ENCODE measurements around the gene TNFRSF11A.
A peak's percentile ranks its signal among the peaks of the same experiment; 100 is the strongest.

TNFRSF11A gene

GRCh38 chr18:62400916-62401315, 75.8 kb downstream of the TNFRSF11A start:
- no peaks in the 10 kb centered on the region for H3K9me3 ChIP-seq (ENCODE audit: control insufficient read depth in 5 of 5, low read length in 5 of 5)
- no peak overlapping the region for H3K4me3 ChIP-seq (ENCODE audit: low read depth in 1 of 5, low read length in 5 of 5)
- no peak overlapping the region for H3K9ac ChIP-seq (ENCODE audit: low read length in 5 of 5)
- peaks cover 0 to 10% (median 0%) of the 10 kb centered on the region in 5 donors for H3K4me1 ChIP-seq (ENCODE audit: control insufficient read depth in 5 of 5, insufficient read depth in 5 of 5, low read length in 5 of 5)
- H3K27ac ChIP-seq (ENCODE audit: low read depth, low read length), result no peak overlapping the region
- H3K27me3 ChIP-seq (ENCODE audit: control insufficient read depth in 5 of 5, insufficient read depth in 4 of 5, low read length in 5 of 5), result no peaks in the 10 kb centered on the region
- H3K36me3 ChIP-seq (ENCODE audit: control insufficient read depth in 5 of 5, insufficient read depth in 5 of 5, low read length in 5 of 5), result no peaks in the 10 kb centered on the region

- Histone ChIP-seq H3K27ac (ENCODE audit: low read depth, low read length) (no peak overlapping the region), H3K4me1 (ENCODE audit: control insufficient read depth in 5 of 5, insufficient read depth in 5 of 5, low read length in 5 of 5) (peaks cover 0 to 10% (median 0%) of the 10 kb centered on the region in 5 donors), H3K9ac (ENCODE audit: low read length in 5 of 5) (no peak overlapping the region), H3K27me3 (ENCODE audit: control insufficient read depth in 5 of 5, insufficient read depth in 4 of 5, low read length in 5 of 5) (no peaks in the 10 kb centered on the region), H3K36me3 (ENCODE audit: control insufficient read depth in 5 of 5, insufficient read depth in 5 of 5, low read length in 5 of 5) (no peaks in the 10 kb centered on the region), H3K9me3 (ENCODE audit: control insufficient read depth in 5 of 5, low read length in 5 of 5) (no peaks in the 10 kb centered on the region), H3K4me3 (ENCODE audit: low read depth in 1 of 5, low read length in 5 of 5) (no peak overlapping the region)
These were observed 77.3 kb downstream of the TNFRSF11A start for GRCh38 chr18:62402342-62402948.

- no peak overlapping the region for H3K27ac ChIP-seq (ENCODE audit: low read depth, low read length)
- H3K4me3 ChIP-seq (ENCODE audit: low read depth in 1 of 5, low read length in 5 of 5), result no peak overlapping the region
- H3K9me3 ChIP-seq (ENCODE audit: control insufficient read depth in 5 of 5, low read length in 5 of 5), result no peaks in the 10 kb centered on the region
- no peaks in the 10 kb centered on the region for H3K36me3 ChIP-seq (ENCODE audit: control insufficient read depth in 5 of 5, insufficient read depth in 5 of 5, low read length in 5 of 5)
- peaks cover 0 to 10% (median 0%) of the 10 kb centered on the region in 5 donors for H3K4me1 ChIP-seq (ENCODE audit: control insufficient read depth in 5 of 5, insufficient read depth in 5 of 5, low read length in 5 of 5)
- H3K27me3 ChIP-seq (ENCODE audit: control insufficient read depth in 5 of 5, insufficient read depth in 4 of 5, low read length in 5 of 5), result no peaks in the 10 kb centered on the region
- no peak overlapping the region for H3K9ac ChIP-seq (ENCODE audit: low read length in 5 of 5)
These were observed 78.0 kb downstream of the TNFRSF11A start for GRCh38 chr18:62403120-62403519.

- Histone ChIP-seq H3K27me3 (ENCODE audit: control insufficient read depth in 5 of 5, insufficient read depth in 4 of 5, low read length in 5 of 5) (no peaks in the 10 kb centered on the region), H3K4me3 (ENCODE audit: low read depth in 1 of 5, low read length in 5 of 5) (no peak overlapping the region), H3K4me1 (ENCODE audit: control insufficient read depth in 5 of 5, insufficient read depth in 5 of 5, low read length in 5 of 5) (peaks cover 0 to 2% (median 0%) of the 10 kb centered on the region in 5 donors)
These were observed 79.8 kb downstream of the TNFRSF11A start for GRCh38 chr18:62404881-62405280.

GRCh38 chr18:62407660-62408059, 82.5 kb downstream of the TNFRSF11A start:
- peaks cover 0 to 2% (median 0%) of the 10 kb centered on the region in 5 donors for H3K9me3 ChIP-seq (ENCODE audit: control insufficient read depth in 5 of 5, low read length in 5 of 5)
- H3K9ac ChIP-seq (ENCODE audit: low read length in 5 of 5), result no peak overlapping the region
- no peak overlapping the region for H3K27ac ChIP-seq (ENCODE audit: low read depth, low read length)
- no peaks in the 10 kb centered on the region for H3K27me3 ChIP-seq (ENCODE audit: control insufficient read depth in 5 of 5, insufficient read depth in 4 of 5, low read length in 5 of 5)
- no peaks in the 10 kb centered on the region for H3K4me1 ChIP-seq (ENCODE audit: control insufficient read depth in 5 of 5, insufficient read depth in 5 of 5, low read length in 5 of 5)
- H3K36me3 ChIP-seq (ENCODE audit: control insufficient read depth in 5 of 5, insufficient read depth in 5 of 5, low read length in 5 of 5), result no peaks in the 10 kb centered on the region
- no peak overlapping the region for H3K4me3 ChIP-seq (ENCODE audit: low read depth in 1 of 5, low read length in 5 of 5)

More at GRCh38 chr18:62404881-62405280, 79.8 kb downstream of the TNFRSF11A start:
- Histone ChIP-seq H3K9ac (ENCODE audit: low read length in 5 of 5) (no peak overlapping the region), H3K9me3 (ENCODE audit: control insufficient read depth in 5 of 5, low read length in 5 of 5) (no peaks in the 10 kb centered on the region), H3K36me3 (ENCODE audit: control insufficient read depth in 5 of 5, insufficient read depth in 5 of 5, low read length in 5 of 5) (no peaks in the 10 kb centered on the region), H3K27ac (ENCODE audit: low read depth, low read length) (no peak overlapping the region)

GRCh38 chr18:62409821-62410220, 84.7 kb downstream of the TNFRSF11A start:
- Histone ChIP-seq H3K27me3 (ENCODE audit: control insufficient read depth in 5 of 5, insufficient read depth in 4 of 5, low read length in 5 of 5) (no peaks in the 10 kb centered on the region), H3K9ac (ENCODE audit: low read length in 5 of 5) (no peak overlapping the region), H3K27ac (ENCODE audit: low read depth, low read length) (no peak overlapping the region), H3K36me3 (ENCODE audit: control insufficient read depth in 5 of 5, insufficient read depth in 5 of 5, low read length in 5 of 5) (no peaks in the 10 kb centered on the region), H3K4me3 (ENCODE audit: low read depth in 1 of 5, low read length in 5 of 5) (no peak overlapping the region), H3K4me1 (ENCODE audit: control insufficient read depth in 5 of 5, insufficient read depth in 5 of 5, low read length in 5 of 5) (peaks cover 0 to 10% (median 0%) of the 10 kb centered on the region in 5 donors), H3K9me3 (ENCODE audit: control insufficient read depth in 5 of 5, low read length in 5 of 5) (peaks cover 0 to 2% (median 0%) of the 10 kb centered on the region in 5 donors)

- Histone ChIP-seq H3K9ac (ENCODE audit: low read length in 5 of 5) (no peak overlapping the region), H3K36me3 (ENCODE audit: control insufficient read depth in 5 of 5, insufficient read depth in 5 of 5, low read length in 5 of 5) (no peaks in the 10 kb centered on the region), H3K9me3 (ENCODE audit: control insufficient read depth in 5 of 5, low read length in 5 of 5) (peaks cover 0 to 2% (median 0%) of the 10 kb centered on the region in 5 donors), H3K4me1 (ENCODE audit: control insufficient read depth in 5 of 5, insufficient read depth in 5 of 5, low read length in 5 of 5) (peaks cover 0 to 10% (median 0%) of the 10 kb centered on the region in 5 donors), H3K27ac (ENCODE audit: low read depth, low read length) (no peak overlapping the region), H3K4me3 (ENCODE audit: low read depth in 1 of 5, low read length in 5 of 5) (no peak overlapping the region), H3K27me3 (ENCODE audit: control insufficient read depth in 5 of 5, insufficient read depth in 4 of 5, low read length in 5 of 5) (no peaks in the 10 kb centered on the region)
These were observed 87.3 kb downstream of the TNFRSF11A start for GRCh38 chr18:62412231-62412979.

- Histone ChIP-seq H3K27ac (ENCODE audit: low read depth, low read length) (no peak overlapping the region), H3K4me3 (ENCODE audit: low read depth in 1 of 5, low read length in 5 of 5) (no peak overlapping the region), H3K9me3 (ENCODE audit: control insufficient read depth in 5 of 5, low read length in 5 of 5) (peaks cover 0 to 2% (median 0%) of the 10 kb centered on the region in 5 donors), H3K36me3 (ENCODE audit: control insufficient read depth in 5 of 5, insufficient read depth in 5 of 5, low read length in 5 of 5) (no peaks in the 10 kb centered on the region), H3K9ac (ENCODE audit: low read length in 5 of 5) (peak overlapping the region in 1 of 5 donors; percentile 25), H3K27me3 (ENCODE audit: control insufficient read depth in 5 of 5, insufficient read depth in 4 of 5, low read length in 5 of 5) (no peaks in the 10 kb centered on the region), H3K4me1 (ENCODE audit: control insufficient read depth in 5 of 5, insufficient read depth in 5 of 5, low read length in 5 of 5) (peaks cover 0 to 10% (median 0%) of the 10 kb centered on the region in 5 donors)
These were observed 88.1 kb downstream of the TNFRSF11A start for GRCh38 chr18:62413206-62413605.

GRCh38 chr18:62418258-62418657, 93.1 kb downstream of the TNFRSF11A start:
- Histone ChIP-seq H3K4me3 (ENCODE audit: low read depth in 1 of 5, low read length in 5 of 5) (no peak overlapping the region), H3K27ac (ENCODE audit: low read depth, low read length) (no peak overlapping the region), H3K36me3 (ENCODE audit: control insufficient read depth in 5 of 5, insufficient read depth in 5 of 5, low read length in 5 of 5) (no peaks in the 10 kb centered on the region), H3K9me3 (ENCODE audit: control insufficient read depth in 5 of 5, low read length in 5 of 5) (no peaks in the 10 kb centered on the region), H3K4me1 (ENCODE audit: control insufficient read depth in 5 of 5, insufficient read depth in 5 of 5, low read length in 5 of 5) (peaks cover 0 to 5% (median 2%) of the 10 kb centered on the region in 5 donors), H3K27me3 (ENCODE audit: control insufficient read depth in 5 of 5, insufficient read depth in 4 of 5, low read length in 5 of 5) (no peaks in the 10 kb centered on the region), H3K9ac (ENCODE audit: low read length in 5 of 5) (no peak overlapping the region)

- Histone ChIP-seq H3K4me3 (ENCODE audit: low read depth in 1 of 5, low read length in 5 of 5) (peak overlapping the region in 1 of 5 donors; percentile 27), H3K36me3 (ENCODE audit: control insufficient read depth in 5 of 5, insufficient read depth in 5 of 5, low read length in 5 of 5) (no peaks in the 10 kb centered on the region), H3K4me1 (ENCODE audit: control insufficient read depth in 5 of 5, insufficient read depth in 5 of 5, low read length in 5 of 5) (peaks cover 2 to 8% (median 3%) of the 10 kb centered on the region in 5 donors), H3K27ac (ENCODE audit: low read depth, low read length) (peak overlapping the region; percentile 41), H3K9me3 (ENCODE audit: control insufficient read depth in 5 of 5, low read length in 5 of 5) (no peaks in the 10 kb centered on the region), H3K27me3 (ENCODE audit: control insufficient read depth in 5 of 5, insufficient read depth in 4 of 5, low read length in 5 of 5) (no peaks in the 10 kb centered on the region), H3K9ac (ENCODE audit: low read length in 5 of 5) (no peak overlapping the region)
These were observed 95.0 kb downstream of the TNFRSF11A start for GRCh38 chr18:62420151-62420512.

All from subcutaneous abdominal adipose tissue (tissue), 5 donors.